Left lung (tissue), 10 donors: ENCODE results near the gene DCHS1. TPM values are rescaled to one million over a fixed set of nuclear protein-coding genes. Genes with fewer than 3 reads are reported as not detected.

Source experiments
- ATAC-seq: fragments of 200-7000 bp; cut with Tn5 transposase; one replicate; pipeline ENCODE4 v1.9.1; 2020; ENCODE audit warnings: moderate library complexity
- DNase-seq, 4 donors: peaks; one replicate each; pipeline ENCODE4 v3.0.0-alpha.2; 2013 to 2020
- H3K27ac ChIP-seq, 2 donors: fragments of 200-600 bp; sonication (generic) in 1 of 2; one replicate each; pipeline versions ENCODE4 v1.5.0 to v1.8.0; 2020 to 2021
- H3K27me3 ChIP-seq, 2 donors: fragments of 200-600 bp; sonication (generic) in 1 of 2; one replicate each; pipeline versions ENCODE4 v1.5.0 to v1.8.0; 2020 to 2021
- H3K36me3 ChIP-seq, 2 donors: fragments of 200-600 bp; sonication (generic) in 1 of 2; one replicate each; pipeline versions ENCODE4 v1.5.0 to v1.8.0; 2020 to 2021
- H3K4me1 ChIP-seq, 2 donors: fragments of 200-600 bp; one replicate each; pipeline ENCODE4 v1.8.0; 2021
- H3K4me3 ChIP-seq, 2 donors: fragments of 200-600 bp; sonication (generic) in 1 of 2; one replicate each; pipeline versions ENCODE4 v1.5.0 to v1.8.0; 2020 to 2021; ENCODE audit warnings: mild to moderate bottlenecking in 1 of 2
- H3K9me3 ChIP-seq, 2 donors: fragments of 200-600 bp; sonication (generic) in 1 of 2; one replicate each; pipeline versions ENCODE4 v1.5.0 to v1.8.0; 2020 to 2021
- intact Hi-C, 2 donors: fragments of 100-400 bp; cut with DNase I; formaldehyde crosslinking; loops; one replicate each; pipeline versions ENCODE4 v1.11.2 to v1.14.2; 2022
- polyA plus RNA-seq, 6 donors: library from polyadenylated mRNA; unstranded; fragments of 120-200 nt; gene quantifications; one replicate each; pipeline ENCODE4 v1.2.1, GENCODE V29; 2013; ENCODE audit not compliant: insufficient read length in 6 of 6
- total RNA-seq, 2 donors: library from RNA; stranded (reverse); fragmentation: NEBNext Ultra II Directional; extraction: Animal tissue kit (Norgen Biotek cat#: 25700); gene quantifications; one replicate each; pipeline ENCODE4 v1.2.1, GENCODE V29; 2021
- TF ChIP-seq, protein P1 (sequence below), 2 donors: fragments of 200-600 bp; sonication (generic) in 1 of 2; IDR thresholded peaks; one replicate each; pipeline versions ENCODE4 v1.5.0 to v1.8.0; 2021; ENCODE audit warnings: antibody characterized with exemption in 2 of 2
- donor health status: DM: no; HTN: yes; CAD: no.
- donor health status: DM: no; HTN: no; CAD: no.

DCHS1 gene
- total and polyA plus RNA-seq, 8 donors: 15.4 to 49.5 (median 35.9) TPM

DNA sequence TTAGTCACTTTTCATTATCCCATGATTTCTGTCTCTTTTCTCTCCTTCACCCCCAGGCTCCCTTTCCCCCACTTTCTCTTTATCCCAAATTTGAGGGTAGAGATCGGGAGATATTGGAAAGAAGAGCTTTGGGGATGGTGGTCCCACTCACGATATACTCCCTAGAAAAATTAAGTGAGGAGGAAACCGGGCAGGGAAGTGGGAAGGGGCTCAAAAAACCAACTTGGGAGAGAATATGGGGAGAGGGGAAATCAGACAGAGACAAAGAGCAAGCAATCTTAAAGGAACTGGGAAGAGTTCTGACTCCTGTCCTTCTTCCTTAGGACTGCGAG is 941 bp upstream of the DCHS1 start:
- TF ChIP-seq, protein P1, sequence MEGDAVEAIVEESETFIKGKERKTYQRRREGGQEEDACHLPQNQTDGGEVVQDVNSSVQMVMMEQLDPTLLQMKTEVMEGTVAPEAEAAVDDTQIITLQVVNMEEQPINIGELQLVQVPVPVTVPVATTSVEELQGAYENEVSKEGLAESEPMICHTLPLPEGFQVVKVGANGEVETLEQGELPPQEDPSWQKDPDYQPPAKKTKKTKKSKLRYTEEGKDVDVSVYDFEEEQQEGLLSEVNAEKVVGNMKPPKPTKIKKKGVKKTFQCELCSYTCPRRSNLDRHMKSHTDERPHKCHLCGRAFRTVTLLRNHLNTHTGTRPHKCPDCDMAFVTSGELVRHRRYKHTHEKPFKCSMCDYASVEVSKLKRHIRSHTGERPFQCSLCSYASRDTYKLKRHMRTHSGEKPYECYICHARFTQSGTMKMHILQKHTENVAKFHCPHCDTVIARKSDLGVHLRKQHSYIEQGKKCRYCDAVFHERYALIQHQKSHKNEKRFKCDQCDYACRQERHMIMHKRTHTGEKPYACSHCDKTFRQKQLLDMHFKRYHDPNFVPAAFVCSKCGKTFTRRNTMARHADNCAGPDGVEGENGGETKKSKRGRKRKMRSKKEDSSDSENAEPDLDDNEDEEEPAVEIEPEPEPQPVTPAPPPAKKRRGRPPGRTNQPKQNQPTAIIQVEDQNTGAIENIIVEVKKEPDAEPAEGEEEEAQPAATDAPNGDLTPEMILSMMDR (IDR thresholded peaks at IDR 0.05): no peak
- H3K4me1 ChIP-seq: peaks cover 0 to 9% of the 10 kb centered on the region in 2 donors
- DNase-seq (no peak), ATAC-seq (no peak)
- intact Hi-C loops: no loop called here
- no peaks in the 10 kb centered on the region for H3K36me3 ChIP-seq
- H3K27ac ChIP-seq: no peak overlapping the region
- H3K9me3 ChIP-seq: no peaks in the 10 kb centered on the region
- peaks cover 0 to 29% of the 10 kb centered on the region in 2 donors for H3K27me3 ChIP-seq
- H3K4me3 ChIP-seq: peak overlapping the region in 1 of 2 donors; percentile 32

DNA sequence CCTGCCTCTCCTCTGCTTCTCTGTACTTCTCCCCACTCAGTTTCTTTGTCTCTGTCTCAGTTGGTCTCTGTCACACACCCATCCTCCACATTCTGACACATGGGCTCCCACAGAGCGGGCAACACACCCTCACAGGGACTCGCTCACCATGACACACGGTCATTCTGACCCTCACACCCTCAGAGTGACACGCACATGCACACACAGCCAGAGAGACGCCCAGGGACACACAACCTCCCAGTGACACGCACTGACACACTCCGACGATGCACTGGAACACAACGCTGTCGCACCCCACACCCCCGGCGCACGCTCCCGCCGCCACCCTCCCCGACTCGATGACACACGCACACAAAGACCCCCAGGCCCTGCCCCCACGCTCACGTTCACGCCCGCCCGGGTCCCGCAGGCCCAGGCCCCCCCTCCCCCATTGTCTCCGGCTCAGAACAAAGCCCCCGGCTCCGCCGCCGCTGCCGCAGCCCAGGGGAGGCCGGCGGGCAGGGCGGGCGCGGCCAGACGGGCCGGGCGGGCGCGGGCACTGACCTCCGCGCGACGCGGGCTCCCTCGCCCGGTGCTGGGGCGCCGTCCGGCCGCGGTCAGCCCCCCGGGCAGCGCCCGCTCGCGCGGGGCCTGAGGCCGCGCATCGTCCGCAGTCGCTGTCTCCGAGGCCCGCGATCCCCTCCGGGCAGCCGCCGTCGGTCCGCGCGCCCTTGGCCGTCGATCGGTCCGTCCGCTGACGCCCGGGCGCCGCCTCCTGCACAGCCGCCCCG is 404 bp downstream of the DCHS1 start:
- peaks cover 0 to 9% of the 10 kb centered on the region in 2 donors for H3K4me1 ChIP-seq
- H3K9me3 ChIP-seq: no peaks in the 10 kb centered on the region
- no peaks in the 10 kb centered on the region for H3K36me3 ChIP-seq
- ATAC-seq: peak; percentile 56
- peak overlapping the region; percentile 22 to 32 for H3K4me3 ChIP-seq
- peak in 2 of 4 donors; percentile 47 to 84 for DNase-seq
- intact Hi-C loops: no loop called here
- TF ChIP-seq, protein P1 (IDR thresholded peaks at IDR 0.05): no peak
- peaks cover 0 to 34% of the 10 kb centered on the region in 2 donors for H3K27me3 ChIP-seq
- peak overlapping the region; percentile 44 to 55 for H3K27ac ChIP-seq

DNA sequence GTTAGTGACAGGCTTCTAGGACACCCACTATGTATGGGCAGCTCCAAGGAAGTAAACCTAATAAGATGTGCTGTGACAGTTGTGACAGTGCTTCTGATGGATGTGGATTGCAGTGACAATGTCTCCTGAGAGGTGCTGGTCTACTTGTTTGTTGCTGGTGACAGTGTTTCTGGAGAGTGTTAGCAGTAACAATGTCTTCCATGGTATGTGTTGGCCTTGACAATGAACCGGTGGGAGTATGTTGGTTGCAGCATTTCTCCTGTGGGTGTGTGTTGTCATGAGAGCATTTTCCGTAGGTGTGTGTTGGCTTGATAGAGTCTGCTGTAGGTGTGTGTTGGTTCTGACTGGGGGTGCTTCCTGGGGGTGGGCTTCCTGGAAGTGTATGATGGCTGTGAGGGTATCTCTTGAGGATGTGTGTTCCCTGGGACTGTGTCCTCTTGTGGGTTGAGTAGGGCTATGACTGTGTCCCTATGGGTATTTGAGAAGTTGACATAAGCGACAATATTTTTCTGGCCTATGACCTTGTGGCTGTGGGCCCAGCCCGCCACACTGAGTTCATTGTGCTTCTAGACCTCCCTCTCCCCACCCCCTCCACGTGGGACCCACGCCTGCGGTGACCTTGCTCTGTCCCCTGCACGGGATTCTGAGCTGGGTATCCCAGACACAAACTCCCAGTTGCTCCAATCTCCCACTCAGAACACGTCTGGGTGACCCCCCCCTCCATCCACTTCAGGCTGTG is 1.2 kb downstream of the DCHS1 start:
- H3K27ac ChIP-seq: peak overlapping the region; percentile 44 to 55
- peaks cover 0 to 9% of the 10 kb centered on the region in 2 donors for H3K4me1 ChIP-seq
- DNase-seq: no peak
- H3K27me3 ChIP-seq: peaks cover 0 to 34% of the 10 kb centered on the region in 2 donors
- no peaks in the 10 kb centered on the region for H3K9me3 ChIP-seq
- no peaks in the 10 kb centered on the region for H3K36me3 ChIP-seq
- ATAC-seq: no peak
- intact Hi-C loops: no loop called here
- H3K4me3 ChIP-seq: peak overlapping the region; percentile 22 to 32
- TF ChIP-seq, protein P1 (IDR thresholded peaks at IDR 0.05): no peak

DNA sequence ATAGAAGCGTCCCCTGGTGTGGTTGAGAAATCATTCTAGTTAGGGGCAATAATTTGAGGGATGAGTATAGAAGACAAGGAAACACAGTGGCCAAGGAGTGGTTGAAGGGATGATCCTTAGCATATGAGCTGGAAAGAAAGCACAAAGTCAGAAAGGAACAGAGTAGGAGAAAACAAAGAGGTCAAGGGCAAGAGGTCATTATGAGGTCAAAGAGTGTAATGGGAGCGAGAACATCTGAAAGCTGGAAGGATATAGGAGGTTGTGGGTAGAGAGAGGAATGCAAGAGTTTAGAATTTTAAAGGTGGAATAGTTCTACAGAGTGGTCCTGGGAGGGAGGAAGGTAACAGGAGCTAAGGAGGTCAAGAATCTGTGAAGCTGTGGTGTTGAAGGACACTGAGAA is 2.0 kb downstream of the DCHS1 start:
- peaks cover 0 to 34% of the 10 kb centered on the region in 2 donors for H3K27me3 ChIP-seq
- H3K9me3 ChIP-seq: no peaks in the 10 kb centered on the region
- no peaks in the 10 kb centered on the region for H3K36me3 ChIP-seq
- peaks cover 0 to 16% of the 10 kb centered on the region in 2 donors for H3K4me1 ChIP-seq
- H3K27ac ChIP-seq: no peak overlapping the region
- H3K4me3 ChIP-seq: no peak overlapping the region
- DNase-seq: no peak
- intact Hi-C loops: no loop called here
- TF ChIP-seq, protein P1 (IDR thresholded peaks at IDR 0.05): no peak
- ATAC-seq: no peak

DNA sequence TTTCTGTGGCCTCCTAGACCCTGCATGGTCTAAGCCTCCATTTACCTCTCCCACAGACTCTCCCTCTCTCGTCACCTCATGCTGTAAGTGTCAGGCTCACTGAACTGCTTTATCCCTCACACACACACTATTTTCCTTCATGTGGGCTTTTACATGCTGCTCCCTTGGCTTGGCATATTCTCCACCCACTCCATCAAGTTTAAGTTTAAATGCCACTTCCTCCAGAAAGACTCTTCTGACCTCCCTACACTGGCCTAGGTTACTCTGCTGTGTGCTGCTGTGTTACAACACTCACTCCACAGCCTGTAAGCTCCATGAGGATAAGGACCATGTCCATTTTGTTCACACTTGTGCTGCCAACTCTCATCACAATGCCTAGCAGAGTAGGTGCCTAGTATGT is 2.5 kb downstream of the DCHS1 start:
- intact Hi-C loops: no loop called here
- Histone ChIP-seq H3K4me1 (peaks cover 0 to 21% of the 10 kb centered on the region in 2 donors), H3K27ac (no peak overlapping the region), H3K27me3 (peaks cover 0 to 34% of the 10 kb centered on the region in 2 donors), H3K4me3 (no peak overlapping the region), H3K9me3 (no peaks in the 10 kb centered on the region), H3K36me3 (no peaks in the 10 kb centered on the region)
- DNase-seq (no peak), ATAC-seq (no peak)
- TF ChIP-seq, protein P1 (IDR thresholded peaks at IDR 0.05): no peak
